ENCODE data around the gene LRRC4C.

Gene LRRC4C

GRCh38 chr11:40716344-40717130, 742.9 kb downstream of the LRRC4C start:
- Histone ChIP-seq H3K36me3 (no peaks in the 10 kb centered on the region), H3K4me3 (no peak overlapping the region), H3K4me1 (no peaks in the 10 kb centered on the region), H3K27ac (no peak overlapping the region), H3K27me3 (no peaks in the 10 kb centered on the region), H3K9me3 (no peaks in the 10 kb centered on the region)
- no peak for TF ChIP-seq CTCF (IDR thresholded peaks at IDR 0.05)
- no peak for DNase-seq
- intact Hi-C loops (cut with DNase I; ENCODE audit: low total_unique reads): no loop called here

GRCh38 chr11:40713083-40713482, 746.4 kb downstream of the LRRC4C start:
- DNase-seq: no peak
- Histone ChIP-seq H3K27me3 (no peaks in the 10 kb centered on the region), H3K36me3 (no peaks in the 10 kb centered on the region), H3K27ac (no peak overlapping the region), H3K4me3 (no peak overlapping the region), H3K9me3 (no peaks in the 10 kb centered on the region), H3K4me1 (no peaks in the 10 kb centered on the region)
- intact Hi-C loops (cut with DNase I; ENCODE audit: low total_unique reads): no loop called here
- no peak for TF ChIP-seq CTCF (IDR thresholded peaks at IDR 0.05)

GRCh38 chr11:40701027-40701426, 758.4 kb downstream of the LRRC4C start:
- TF ChIP-seq CTCF (IDR thresholded peaks at IDR 0.05): no peak
- Histone ChIP-seq H3K4me1 (no peaks in the 10 kb centered on the region), H3K27ac (no peak overlapping the region), H3K36me3 (no peaks in the 10 kb centered on the region), H3K4me3 (no peak overlapping the region), H3K9me3 (no peaks in the 10 kb centered on the region), H3K27me3 (no peaks in the 10 kb centered on the region)
- intact Hi-C loops (cut with DNase I; ENCODE audit: low total_unique reads): no loop called here
- no peak for DNase-seq

- Histone ChIP-seq H3K27ac (no peak overlapping the region), H3K4me1 (no peaks in the 10 kb centered on the region), H3K36me3 (no peaks in the 10 kb centered on the region), H3K27me3 (no peaks in the 10 kb centered on the region), H3K9me3 (no peaks in the 10 kb centered on the region), H3K4me3 (no peak overlapping the region)
- TF ChIP-seq CTCF (IDR thresholded peaks at IDR 0.05): no peak
- intact Hi-C loops (cut with DNase I; ENCODE audit: low total_unique reads): no loop called here
- no peak for DNase-seq
Observed at GRCh38 chr11:40689823-40690222, 769.6 kb downstream of the LRRC4C start.

- no peak for TF ChIP-seq CTCF (IDR thresholded peaks at IDR 0.05)
- no peaks in the 10 kb centered on the region for H3K4me1 ChIP-seq
- peaks cover 0 to 5% (median 0%) of the 10 kb centered on the region in 3 donors for H3K9me3 ChIP-seq
- no peak overlapping the region for H3K27ac ChIP-seq
- H3K36me3 ChIP-seq: no peaks in the 10 kb centered on the region
- H3K27me3 ChIP-seq: no peaks in the 10 kb centered on the region
- intact Hi-C loops (cut with DNase I; ENCODE audit: low total_unique reads): no loop called here
- no peak overlapping the region for H3K4me3 ChIP-seq
- DNase-seq: no peak
Observed at GRCh38 chr11:40688369-40688768, 771.1 kb downstream of the LRRC4C start.

Data from tibial artery (tissue), 4 donors.